IMR-90 (cell line): ENCODE results near the gene SLC35F3. TPM values are rescaled to one million over a fixed set of nuclear protein-coding genes. Genes with fewer than 3 reads are reported as not detected.

Source experiments
- ATAC-seq: fragments of 200-7000 bp; cut with Tn5 transposase; 2 replicates; pipeline ENCODE4 v1.9.1; 2020; ENCODE audit warnings: low read depth, mild to moderate bottlenecking, moderate library complexity
- BruUV-seq: library from RNA; stranded (reverse); fragments of 400-500 nt; replicated peaks from 2 replicates; lab custom pipeline; 2021; lab: Mats Ljungman, UMichigan
- CTCF ChIA-PET: fragments of 300-600 bp; formaldehyde crosslinking; extraction: SDS; loops from one replicate; lab custom pipeline; 2021; ENCODE audit warnings: antibody characterized with exemption; lab: Yijun Ruan, JAX
- POLR2A ChIA-PET: fragments of 300-600 bp; sonication (Branson Sonifier 250); formaldehyde crosslinking; loops from one replicate; lab custom pipeline; 2022; ENCODE audit warnings: antibody characterized with exemption; ENCODE audit not compliant: unreplicated experiment; lab: Charles Lee
- DNase-seq: peaks from one replicate; pipeline ENCODE4 v3.0.0; 2013
- H2AFZ ChIP-seq: replicated peaks from 2 replicates; pipeline ENCODE3; 2013; ENCODE audit warnings: low read length, mild to moderate bottlenecking; ENCODE audit not compliant: poor library complexity
- H2AK5ac ChIP-seq: 2 replicates; pipeline ENCODE4 v1.6.1; 2013; ENCODE audit warnings: low read depth, low read length, inconsistent platforms
- H2AK9ac ChIP-seq: replicated peaks from 2 replicates; pipeline ENCODE3; 2013; ENCODE audit warnings: mild to moderate bottlenecking, low read depth, low read length, moderate library complexity; ENCODE audit not compliant: poor library complexity
- H2BK120ac ChIP-seq: 2 replicates; pipeline ENCODE4 v1.6.1; 2013; ENCODE audit warnings: low read depth, low read length, inconsistent platforms
- H2BK15ac ChIP-seq: 3 replicates; pipeline ENCODE4 v1.6.1; 2013; ENCODE audit warnings: low read depth, low read length, inconsistent platforms
- H2BK20ac ChIP-seq: 2 replicates; pipeline ENCODE4 v1.6.1; 2013; ENCODE audit warnings: low read depth, mild to moderate bottlenecking, inconsistent platforms, low read length, moderate library complexity
- H2BK5ac ChIP-seq: 2 replicates; pipeline ENCODE4 v1.6.1; 2013; ENCODE audit warnings: mild to moderate bottlenecking, low read depth, low read length, inconsistent platforms; ENCODE audit not compliant: poor library complexity, severe bottlenecking
- H3K14ac ChIP-seq: replicated peaks from 2 replicates; pipeline ENCODE4 v1.6.1; 2013; ENCODE audit warnings: low read depth, low read length, inconsistent platforms
- H3K18ac ChIP-seq: 2 replicates; pipeline ENCODE4 v1.6.1; 2013; ENCODE audit warnings: low read depth, low read length, control low read depth
- H3K23ac ChIP-seq: 2 replicates; pipeline ENCODE4 v1.6.1; 2013; ENCODE audit warnings: low read depth, low read length, inconsistent platforms
- H3K27ac ChIP-seq: 2 replicates; pipeline ENCODE4 v1.5.1; 2013; ENCODE audit warnings: mild to moderate bottlenecking, control low read depth, low read length; ENCODE audit not compliant: insufficient read depth
- H3K27me3 ChIP-seq: 2 replicates; pipeline ENCODE4 v1.6.1; 2013; ENCODE audit warnings: low read length; ENCODE audit not compliant: control insufficient read depth, insufficient read depth
- H3K36me3 ChIP-seq: 2 replicates; pipeline ENCODE4 v1.6.1; 2013; ENCODE audit warnings: low read length, mixed read lengths; ENCODE audit not compliant: control insufficient read depth, insufficient read depth
- H3K4ac ChIP-seq: 2 replicates; pipeline ENCODE4 v1.6.1; 2013; ENCODE audit warnings: low read depth, low read length, inconsistent platforms
- H3K4me1 ChIP-seq: 2 replicates; pipeline ENCODE4 v1.6.1; 2013; ENCODE audit warnings: low read length, mixed read lengths; ENCODE audit not compliant: control insufficient read depth, insufficient read depth
- H3K4me2 ChIP-seq: 2 replicates; pipeline ENCODE4 v1.6.1; 2013; ENCODE audit warnings: low read depth, mild to moderate bottlenecking, control low read depth, low read length, moderate library complexity
- H3K4me3 ChIP-seq: 2 replicates; pipeline ENCODE4 v1.5.1; 2013; ENCODE audit warnings: low read depth, mild to moderate bottlenecking, control low read depth, low read length, moderate library complexity; ENCODE audit not compliant: insufficient read depth
- H3K56ac ChIP-seq: 2 replicates; pipeline ENCODE4 v1.6.1; 2013; ENCODE audit warnings: low read length, inconsistent platforms; ENCODE audit not compliant: insufficient read depth; ENCODE audit errors: extremely low read depth
- H3K79me1 ChIP-seq, 2 experiments: 2 replicates each; pipeline ENCODE4 v1.6.1; 2013; ENCODE audit warnings: low read length in 2 of 2, inconsistent platforms in 1 of 2, low read depth in 1 of 2
- H3K9ac ChIP-seq: 2 replicates; pipeline ENCODE4 v1.6.1; 2013; ENCODE audit warnings: low read depth, low read length, control low read depth
- H3K9me1 ChIP-seq: 2 replicates; pipeline ENCODE4 v1.6.1; 2013; ENCODE audit warnings: low read length, inconsistent platforms; ENCODE audit not compliant: insufficient read depth
- H3K9me3 ChIP-seq: 2 replicates; pipeline ENCODE4 v1.6.1; 2013; ENCODE audit warnings: low read length; ENCODE audit not compliant: control insufficient read depth, insufficient read depth
- H4K20me1 ChIP-seq: 2 replicates; pipeline ENCODE4 v1.6.1; 2013; ENCODE audit warnings: low read length, inconsistent platforms; ENCODE audit not compliant: insufficient read depth
- H4K5ac ChIP-seq: 2 replicates; pipeline ENCODE4 v1.6.1; 2013; ENCODE audit warnings: mild to moderate bottlenecking, low read depth, low read length, control low read depth
- H4K8ac ChIP-seq, 2 experiments: 2 replicates each; pipeline ENCODE4 v1.6.1; 2013; ENCODE audit warnings: low read depth in 2 of 2, low read length in 2 of 2, control low read depth in 1 of 2, inconsistent platforms in 1 of 2
- H4K91ac ChIP-seq: 2 replicates; pipeline ENCODE4 v1.6.1; 2013; ENCODE audit warnings: low read depth, low read length, inconsistent platforms; ENCODE audit not compliant: insufficient read depth
- BHLHE40 ChIP-seq: fragments of 150-350 bp; IDR thresholded peaks from 2 replicates; pipeline ENCODE4 v1.6.1; 2016; ENCODE audit warnings: mild to moderate bottlenecking, low read depth, low read length
- CEBPB ChIP-seq: IDR thresholded peaks from 2 replicates; pipeline ENCODE4 v1.6.1; 2012; ENCODE audit warnings: low read depth, low read length, improper control_type of control experiment
- CHD1 ChIP-seq: IDR thresholded peaks from 2 replicates; pipeline ENCODE4 v1.6.1; 2012; ENCODE audit warnings: low read depth, low read length, improper control_type of control experiment
- CTCF ChIP-seq: conservative IDR thresholded peaks from 2 replicates; pipeline ENCODE4 v1.5.1; 2012; ENCODE audit warnings: mild to moderate bottlenecking, low read depth, low read length, improper control_type of control experiment
- FOS ChIP-seq: fragments of 150-350 bp; IDR thresholded peaks from 2 replicates; pipeline ENCODE4 v1.6.1; 2016; ENCODE audit warnings: low read depth, low read length
- MAFK ChIP-seq: IDR thresholded peaks from 2 replicates; pipeline ENCODE4 v1.6.1; 2012; ENCODE audit warnings: low read depth, low read length, improper control_type of control experiment
- MAZ ChIP-seq: IDR thresholded peaks from 2 replicates; pipeline ENCODE4 v1.6.1; 2012; ENCODE audit warnings: low read depth, mild to moderate bottlenecking, low read length, improper control_type of control experiment, moderate library complexity, borderline replicate concordance
- MXI1 ChIP-seq: IDR thresholded peaks from 2 replicates; pipeline ENCODE4 v1.6.1; 2012; ENCODE audit warnings: low read depth, mild to moderate bottlenecking, low read length, moderate library complexity, borderline replicate concordance
- NFE2L2 ChIP-seq: fragments of 150-350 bp; IDR thresholded peaks from 2 replicates; pipeline ENCODE4 v1.6.1; 2016; ENCODE audit warnings: low read depth, mild to moderate bottlenecking, low read length
- POLR2A ChIP-seq: IDR thresholded peaks from 2 replicates; pipeline ENCODE4 v1.6.1; 2012; ENCODE audit warnings: mild to moderate bottlenecking, low read depth, low read length
- RAD21 ChIP-seq: IDR thresholded peaks from 2 replicates; pipeline ENCODE4 v1.6.1; 2012; ENCODE audit warnings: low read length, improper control_type of control experiment
- RCOR1 ChIP-seq: IDR thresholded peaks from 2 replicates; pipeline ENCODE4 v1.6.1; 2012; ENCODE audit warnings: mild to moderate bottlenecking, low read length, improper control_type of control experiment; ENCODE audit not compliant: insufficient replicate concordance
- RFX5 ChIP-seq: IDR thresholded peaks from 2 replicates; pipeline ENCODE4 v1.8.0; 2012; ENCODE audit warnings: low read depth, mild to moderate bottlenecking, low read length, moderate library complexity
- SMC3 ChIP-seq: fragments of 150-350 bp; IDR thresholded peaks from 2 replicates; pipeline ENCODE4 v1.6.1; 2016; ENCODE audit warnings: low read depth, mild to moderate bottlenecking, antibody characterized with exemption, low read length, moderate library complexity
- WGBS, 2 experiments: methylation state at CpG; one replicate each; pipeline versions ENCODE4 v1.1.5 to v1.1.7; 2013; ENCODE audit warnings: missing lambda C conversion rate in 2 of 2; ENCODE audit not compliant: insufficient read length in 1 of 2; ENCODE audit errors: extremely low coverage in 2 of 2; 5-methylcytosine and 5-hydroxymethylcytosine counted together
- dilution Hi-C: fragments of 300-500 bp; cut with HindIII; formaldehyde crosslinking; loops from one replicate; pipeline ENCODE4 v1.14.3; 2018; ENCODE audit warnings: low sequenced_read_pairs; ENCODE audit not compliant: unreplicated experiment
- in situ Hi-C: fragments of 300-500 bp; cut with MboI; formaldehyde crosslinking; loops from 3 replicates; pipeline ENCODE4 v1.14.3; 2019; ENCODE audit warnings: low sequenced_read_pairs, inconsistent platforms, mixed read lengths
- intact Hi-C: fragments of 100-400 bp; cut with micrococcal nuclease; formaldehyde crosslinking; loops from 2 replicates; pipeline ENCODE4 v1.10.0; 2022
- polyA plus RNA-seq, 3 experiments: library from polyadenylated mRNA; depleted of rRNA; stranded (reverse); fragments of >200 nt; gene quantifications; 2 replicates each; pipeline ENCODE4 v1.2.3, GENCODE V29; 2012; ENCODE audit warnings: low replicate concordance in 1 of 3
- total RNA-seq: library from RNA; depleted of rRNA; stranded (reverse); fragments of >200 nt; gene quantifications from 2 replicates; pipeline ENCODE4 v1.2.3, GENCODE V29; 2012
- TF ChIP-seq, protein P1 (sequence below): fragments of 150-350 bp; IDR thresholded peaks from 2 replicates; pipeline ENCODE4 v1.6.1; 2017; ENCODE audit warnings: mild to moderate bottlenecking, antibody characterized with exemption, low read length, low read depth
- TF ChIP-seq, protein P2 (sequence below): fragments of 150-350 bp; IDR thresholded peaks from 2 replicates; pipeline ENCODE4 v1.6.1; 2016; ENCODE audit warnings: low read depth, mild to moderate bottlenecking, low read length, moderate library complexity, borderline replicate concordance

SLC35F3 gene
- total and polyA plus RNA-seq, 2 of the 4 experiments (the other 2 are of a cell fraction): under 0.01 to 0.17 TPM

- CTCF ChIA-PET: no interaction called here
Measured at GRCh38 chr1:233897325-233898162, 6.9 kb upstream of the SLC35F3 start.

More at GRCh38 chr1:233897325-233898162, 6.9 kb upstream of the SLC35F3 start:
- H3K36me3 ChIP-seq: no peaks in the 10 kb centered on the region
- H3K4me2 ChIP-seq: no peak overlapping the region
- no peak overlapping the region for H2BK15ac ChIP-seq
- no peak overlapping the region for H4K91ac ChIP-seq
- no peak for DNase-seq
- H4K8ac ChIP-seq: no peak overlapping the region
- no peak overlapping the region for H3K27ac ChIP-seq
- H3K56ac ChIP-seq: no peak overlapping the region
- intact Hi-C loops (no loop called here), dilution Hi-C loops (no loop called here), in situ Hi-C loops (no loop called here)
- BruUV-seq: no TSS peak
- H2BK5ac ChIP-seq: no peak overlapping the region
- ATAC-seq: no peak
- no peak overlapping the region for H2BK120ac ChIP-seq
- no peaks in the 10 kb centered on the region for H3K27me3 ChIP-seq
- peaks cover 7% of the 10 kb centered on the region for H3K9me3 ChIP-seq
- H2AK5ac ChIP-seq: no peak overlapping the region
- no peak overlapping the region for H3K4me3 ChIP-seq
- no peak overlapping the region for H2AK9ac ChIP-seq
- no peaks in the 10 kb centered on the region for H4K20me1 ChIP-seq
- no peak overlapping the region for H3K9ac ChIP-seq
- no peak overlapping the region for H2AFZ ChIP-seq
- H3K79me1 ChIP-seq: no peaks in the 10 kb centered on the region
- no peaks in the 10 kb centered on the region for H3K4me1 ChIP-seq
- TF ChIP-seq, protein P1, sequence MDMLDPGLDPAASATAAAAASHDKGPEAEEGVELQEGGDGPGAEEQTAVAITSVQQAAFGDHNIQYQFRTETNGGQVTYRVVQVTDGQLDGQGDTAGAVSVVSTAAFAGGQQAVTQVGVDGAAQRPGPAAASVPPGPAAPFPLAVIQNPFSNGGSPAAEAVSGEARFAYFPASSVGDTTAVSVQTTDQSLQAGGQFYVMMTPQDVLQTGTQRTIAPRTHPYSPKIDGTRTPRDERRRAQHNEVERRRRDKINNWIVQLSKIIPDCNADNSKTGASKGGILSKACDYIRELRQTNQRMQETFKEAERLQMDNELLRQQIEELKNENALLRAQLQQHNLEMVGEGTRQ: no peak
- no peak for TF ChIP-seq POLR2A
- no peak for TF ChIP-seq MAFK
- TF ChIP-seq MAZ: no peak
- no peak for TF ChIP-seq SMC3
- no peak for TF ChIP-seq RFX5
- TF ChIP-seq NFE2L2: no peak
- no peak for TF ChIP-seq RAD21
- TF ChIP-seq CEBPB: no peak
- TF ChIP-seq, protein P2, sequence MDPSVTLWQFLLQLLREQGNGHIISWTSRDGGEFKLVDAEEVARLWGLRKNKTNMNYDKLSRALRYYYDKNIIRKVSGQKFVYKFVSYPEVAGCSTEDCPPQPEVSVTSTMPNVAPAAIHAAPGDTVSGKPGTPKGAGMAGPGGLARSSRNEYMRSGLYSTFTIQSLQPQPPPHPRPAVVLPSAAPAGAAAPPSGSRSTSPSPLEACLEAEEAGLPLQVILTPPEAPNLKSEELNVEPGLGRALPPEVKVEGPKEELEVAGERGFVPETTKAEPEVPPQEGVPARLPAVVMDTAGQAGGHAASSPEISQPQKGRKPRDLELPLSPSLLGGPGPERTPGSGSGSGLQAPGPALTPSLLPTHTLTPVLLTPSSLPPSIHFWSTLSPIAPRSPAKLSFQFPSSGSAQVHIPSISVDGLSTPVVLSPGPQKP: no peak
- no peak for TF ChIP-seq CTCF
- no peak for TF ChIP-seq BHLHE40
- no peak for TF ChIP-seq FOS
- TF ChIP-seq CHD1: no peak
- no peak for TF ChIP-seq MXI1
- no peak for TF ChIP-seq RCOR1
- H3K4ac ChIP-seq: no peak overlapping the region
- H3K14ac ChIP-seq: no peak overlapping the region
- no peak overlapping the region for H3K18ac ChIP-seq
- WGBS, 2 experiments: no CpG with 5 or more reads among the region's 6 CpGs
- H2BK20ac ChIP-seq: no peak overlapping the region
- H4K5ac ChIP-seq: no peak overlapping the region
- POLR2A ChIA-PET: no interaction called here
- no peaks in the 10 kb centered on the region for H3K9me1 ChIP-seq
- H3K23ac ChIP-seq: no peak overlapping the region
